Right cardiac atrium (tissue), 5 donors: Measurements from ENCODE around the gene SFXN2. TPM values are rescaled to one million over a fixed set of nuclear protein-coding genes. Genes with fewer than 3 reads are reported as not detected.

Source experiments
- polyA plus RNA-seq: library from polyadenylated mRNA; stranded (reverse); fragments of 200-250 nt; gene quantifications from one replicate; pipeline ENCODE4 v1.2.3, GENCODE V29; 2013
- total RNA-seq, 4 donors: library from RNA; stranded (reverse); fragmentation: NEBNext Ultra II Directional; extraction: Animal tissue kit (Norgen Biotek cat#: 25700); gene quantifications; one replicate each; pipeline ENCODE4 v1.2.1, GENCODE V29; 2021
- donor health status: healthy with polysubstance abuse.
- donor health status: DM: no; HTN: yes; CAD: no.
- donor health status: DM: no; HTN: no; CAD: no.
- donor health status: DM: no; HTN: yes; CAD: no; lungs with severe emphysema.
- donor health status: DM: yes; HTN: yes; CAD: no.

The SFXN2 gene
- total and polyA plus RNA-seq, 5 donors: 1.8 to 4.8 (median 2.3) TPM

Other genes with a start within 250 kb of the SFXN2 start
- 100 to 1,000 TPM; 100 to 108 (median 107) TPM for gene ACTR1A, start 211.9 kb upstream of the SFXN2 start, total RNA-seq
- 106 TPM for gene ACTR1A, start 211.9 kb upstream of the SFXN2 start, polyA plus RNA-seq
- 10 to 100 TPM in 3 of 4 donors, 1 to 10 TPM in 1; 7.7 to 11.8 (median 11.4) TPM for gene SUFU, start 210.7 kb upstream of the SFXN2 start, total RNA-seq
- gene SUFU, start 210.7 kb upstream of the SFXN2 start, polyA plus RNA-seq: 6.7 TPM
- 100 to 1,000 TPM; 104 to 120 (median 109) TPM for gene TRIM8, start 70.2 kb upstream of the SFXN2 start, total RNA-seq
- 71.4 TPM for gene TRIM8, start 70.2 kb upstream of the SFXN2 start, polyA plus RNA-seq
- gene ARL3, start 239 bp upstream of the SFXN2 start, total RNA-seq: 10 to 100 TPM; 13.0 to 18.3 (median 14.9) TPM
- gene ARL3, start 239 bp upstream of the SFXN2 start, polyA plus RNA-seq: 16.3 TPM
- gene WBP1L, start 29.3 kb downstream of the SFXN2 start, total RNA-seq: 10 to 100 TPM; 35.2 to 50.5 (median 37.8) TPM
- 19.1 TPM for gene WBP1L, start 29.3 kb downstream of the SFXN2 start, polyA plus RNA-seq
- not detected for gene CYP17A1, start 122.8 kb downstream of the SFXN2 start, total RNA-seq
- 0.11 TPM for gene CYP17A1, start 122.8 kb downstream of the SFXN2 start, polyA plus RNA-seq
- 10 to 100 TPM; 17.7 to 25.8 (median 20.4) TPM for gene BORCS7, start 139.6 kb downstream of the SFXN2 start, total RNA-seq
- gene BORCS7, start 139.6 kb downstream of the SFXN2 start, polyA plus RNA-seq: 24.4 TPM
- gene AS3MT, start 154.8 kb downstream of the SFXN2 start, total RNA-seq: 10 to 100 TPM in 3 of 4 donors, 1 to 10 TPM in 1; 10.0 to 17.5 (median 14.1) TPM
- gene AS3MT, start 154.8 kb downstream of the SFXN2 start, polyA plus RNA-seq: 35.2 TPM
- 1 to 10 TPM; 3.6 to 4.6 (median 3.8) TPM for gene CNNM2, start 203.7 kb downstream of the SFXN2 start, total RNA-seq
- gene CNNM2, start 203.7 kb downstream of the SFXN2 start, polyA plus RNA-seq: 1.4 TPM